Measurements from ENCODE around the gene PLCH1. TPM values are rescaled to one million over a fixed set of nuclear protein-coding genes. Genes with fewer than 3 reads are reported as not detected.

PLCH1 gene
- total RNA-seq, 2 donors from 2014 or later: 12.0 to 12.4 TPM

GRCh38 chr3:155481591-155481990, 263.3 kb downstream of the PLCH1 start:
- no peak overlapping the region for H3K27ac Mint-ChIP-seq
- 92 to 95% methylated on average over 2 of the region's 2 CpGs for WGBS, 2 experiments (ENCODE audit: insufficient coverage in 1 of 2, insufficient read length in 1 of 2)
- TF ChIP-seq CTCF (conservative IDR thresholded peaks at IDR 0.05): no peak

GRCh38 chr3:155481089-155481488, 263.8 kb downstream of the PLCH1 start:
- WGBS, 2 experiments (ENCODE audit: insufficient coverage in 1 of 2, insufficient read length in 1 of 2): 93 to 95% methylated on average over 11 to 12 of the region's 12 CpGs
- DNase-seq: no peak
- Histone ChIP-seq H3K27ac (ENCODE audit: low read depth, low read length) (no peak overlapping the region), H3K9ac (ENCODE audit: extremely low read depth, low read length, poor library complexity, severe bottlenecking) (no peak overlapping the region), H3K9me3 (ENCODE audit: control insufficient read depth, low read length) (peaks cover 19% of the 10 kb centered on the region), H3K4me1 (ENCODE audit: control insufficient read depth, insufficient read depth, low read length) (no peaks in the 10 kb centered on the region), H3K27me3 (ENCODE audit: control insufficient read depth, insufficient read depth, low read length, poor library complexity, severe bottlenecking) (no peaks in the 10 kb centered on the region), H3K4me3 (ENCODE audit: low read length) (no peak overlapping the region), H3K36me3 (ENCODE audit: control insufficient read depth, insufficient read depth, low read length) (no peaks in the 10 kb centered on the region)
- Mint-ChIP-seq H3K4me3 (no peak overlapping the region), H3K36me3 (ENCODE audit: low read depth) (peaks cover 14% of the 10 kb centered on the region), H3K4me1 (no peaks in the 10 kb centered on the region), H3K27ac (no peak overlapping the region), H3K9me3 (peaks cover 19% of the 10 kb centered on the region), H3K27me3 (ENCODE audit: insufficient read depth) (no peaks in the 10 kb centered on the region)
- TF ChIP-seq CTCF (conservative IDR thresholded peaks at IDR 0.05): no peak

More at GRCh38 chr3:155481591-155481990, 263.3 kb downstream of the PLCH1 start:
- Mint-ChIP-seq H3K4me1 (no peaks in the 10 kb centered on the region), H3K36me3 (ENCODE audit: low read depth) (peaks cover 13% of the 10 kb centered on the region), H3K4me3 (no peak overlapping the region), H3K27me3 (ENCODE audit: insufficient read depth) (no peaks in the 10 kb centered on the region), H3K9me3 (peaks cover 14% of the 10 kb centered on the region)
- Histone ChIP-seq H3K9me3 (ENCODE audit: control insufficient read depth, low read length) (peaks cover 16% of the 10 kb centered on the region), H3K27ac (ENCODE audit: low read depth, low read length) (no peak overlapping the region), H3K27me3 (ENCODE audit: control insufficient read depth, insufficient read depth, low read length, poor library complexity, severe bottlenecking) (no peaks in the 10 kb centered on the region), H3K9ac (ENCODE audit: extremely low read depth, low read length, poor library complexity, severe bottlenecking) (no peak overlapping the region), H3K4me3 (ENCODE audit: low read length) (no peak overlapping the region), H3K36me3 (ENCODE audit: control insufficient read depth, insufficient read depth, low read length) (no peaks in the 10 kb centered on the region), H3K4me1 (ENCODE audit: control insufficient read depth, insufficient read depth, low read length) (no peaks in the 10 kb centered on the region)
- DNase-seq: no peak

GRCh38 chr3:155465664-155466063, 279.2 kb downstream of the PLCH1 start:
- no peaks in the 10 kb centered on the region for H3K27me3 Mint-ChIP-seq (ENCODE audit: insufficient read depth)
- TF ChIP-seq CTCF (conservative IDR thresholded peaks at IDR 0.05): peak; percentile 67
- H3K9me3 ChIP-seq (ENCODE audit: control insufficient read depth, low read length): no peaks in the 10 kb centered on the region
- no peak overlapping the region for H3K4me3 ChIP-seq (ENCODE audit: low read length)
- H3K9ac ChIP-seq (ENCODE audit: extremely low read depth, low read length, poor library complexity, severe bottlenecking): no peak overlapping the region
- H3K4me3 Mint-ChIP-seq: no peak overlapping the region
- no peak overlapping the region for H3K27ac Mint-ChIP-seq
- H3K27ac ChIP-seq (ENCODE audit: low read depth, low read length): no peak overlapping the region
- H3K4me1 ChIP-seq (ENCODE audit: control insufficient read depth, insufficient read depth, low read length): peaks cover 23% of the 10 kb centered on the region
- H3K36me3 ChIP-seq (ENCODE audit: control insufficient read depth, insufficient read depth, low read length): no peaks in the 10 kb centered on the region
- peaks cover 15% of the 10 kb centered on the region for H3K9me3 Mint-ChIP-seq
- H3K27me3 ChIP-seq (ENCODE audit: control insufficient read depth, insufficient read depth, low read length, poor library complexity, severe bottlenecking): no peaks in the 10 kb centered on the region
- peaks cover 4% of the 10 kb centered on the region for H3K36me3 Mint-ChIP-seq (ENCODE audit: low read depth)
- peak; percentile 54 for DNase-seq
- 90 to 100% methylated on average over 1 to 2 of the region's 2 CpGs for WGBS, 2 experiments (ENCODE audit: insufficient coverage in 1 of 2, insufficient read length in 1 of 2)
- H3K4me1 Mint-ChIP-seq: peaks cover 17% of the 10 kb centered on the region
